BJ (cell line): ENCODE results near the gene NTSR1. TPM values are rescaled to one million over a fixed set of nuclear protein-coding genes. Genes with fewer than 3 reads are reported as not detected.

ENCODE experiments used
- CTCF ChIA-PET: fragments of 350-600 bp; formaldehyde crosslinking; extraction: SDS; loops from one replicate; lab custom pipeline; 2021; ENCODE audit warnings: antibody characterized with exemption, inconsistent platforms; lab: Yijun Ruan, JAX
- POLR2A ChIA-PET: fragments of 300-600 bp; sonication (Branson Sonifier 250); formaldehyde crosslinking; extraction: SDS; loops from one replicate; lab custom pipeline; 2021; ENCODE audit warnings: antibody characterized with exemption; lab: Charles Lee
- DNase-seq: peaks from one replicate; pipeline ENCODE4 v3.0.0-alpha.2; 2011; ENCODE audit warnings: low read depth
- H3K27me3 ChIP-seq: 2 replicates; pipeline ENCODE4 v1.6.0; 2011; ENCODE audit warnings: low read length; ENCODE audit not compliant: control insufficient read depth, insufficient read depth
- H3K36me3 ChIP-seq: 2 replicates; pipeline ENCODE4 v1.5.1; 2011; ENCODE audit warnings: low read length; ENCODE audit not compliant: control insufficient read depth, insufficient read depth
- H3K4me3 ChIP-seq: 2 replicates; pipeline ENCODE4 v1.5.1; 2011; ENCODE audit warnings: low read depth, mild to moderate bottlenecking, control low read depth, low read length
- polyA plus RNA-seq: library from polyadenylated mRNA; depleted of rRNA; stranded (reverse); fragments of >200 nt; gene quantifications from 2 replicates; pipeline ENCODE4 v1.2.3, GENCODE V29; 2011
- TF ChIP-seq, protein P1 (sequence below): IDR thresholded peaks from 2 replicates; pipeline ENCODE4 v1.5.1; 2011; ENCODE audit warnings: low read depth, mild to moderate bottlenecking, control low read depth, inconsistent platforms, low read length, moderate library complexity; ENCODE audit not compliant: insufficient read depth

NTSR1 gene
- polyA plus RNA-seq, 1 experiment: 0.05 TPM

DNA sequence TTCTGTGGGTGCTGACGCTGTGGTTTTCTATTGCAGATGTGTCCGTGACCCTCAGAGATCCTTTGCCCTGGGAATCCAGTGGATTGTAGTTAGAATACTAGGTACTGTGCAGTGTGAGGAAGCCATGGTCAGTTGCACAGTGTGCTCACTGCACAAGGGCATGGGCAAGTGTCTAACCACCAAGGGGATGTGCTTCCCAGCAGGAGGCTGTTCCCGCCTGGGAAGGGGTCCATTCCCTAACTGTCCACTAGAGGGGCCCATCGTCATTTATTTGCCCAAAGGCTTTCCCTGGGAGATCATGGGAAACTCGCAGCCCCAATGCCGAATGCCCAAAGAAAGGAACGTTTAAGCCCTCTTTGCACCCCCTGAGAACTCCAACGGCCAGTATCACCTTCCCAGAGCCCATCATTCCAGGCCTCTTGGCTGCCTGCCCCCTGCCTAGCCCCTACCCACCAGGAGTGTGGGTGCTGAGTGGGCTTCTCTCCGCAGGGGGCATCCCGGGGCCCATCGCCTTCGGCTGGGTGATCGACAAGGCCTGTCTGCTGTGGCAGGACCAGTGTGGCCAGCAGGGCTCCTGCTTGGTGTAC, 40.1 kb upstream of the NTSR1 start:
- TF ChIP-seq, protein P1, sequence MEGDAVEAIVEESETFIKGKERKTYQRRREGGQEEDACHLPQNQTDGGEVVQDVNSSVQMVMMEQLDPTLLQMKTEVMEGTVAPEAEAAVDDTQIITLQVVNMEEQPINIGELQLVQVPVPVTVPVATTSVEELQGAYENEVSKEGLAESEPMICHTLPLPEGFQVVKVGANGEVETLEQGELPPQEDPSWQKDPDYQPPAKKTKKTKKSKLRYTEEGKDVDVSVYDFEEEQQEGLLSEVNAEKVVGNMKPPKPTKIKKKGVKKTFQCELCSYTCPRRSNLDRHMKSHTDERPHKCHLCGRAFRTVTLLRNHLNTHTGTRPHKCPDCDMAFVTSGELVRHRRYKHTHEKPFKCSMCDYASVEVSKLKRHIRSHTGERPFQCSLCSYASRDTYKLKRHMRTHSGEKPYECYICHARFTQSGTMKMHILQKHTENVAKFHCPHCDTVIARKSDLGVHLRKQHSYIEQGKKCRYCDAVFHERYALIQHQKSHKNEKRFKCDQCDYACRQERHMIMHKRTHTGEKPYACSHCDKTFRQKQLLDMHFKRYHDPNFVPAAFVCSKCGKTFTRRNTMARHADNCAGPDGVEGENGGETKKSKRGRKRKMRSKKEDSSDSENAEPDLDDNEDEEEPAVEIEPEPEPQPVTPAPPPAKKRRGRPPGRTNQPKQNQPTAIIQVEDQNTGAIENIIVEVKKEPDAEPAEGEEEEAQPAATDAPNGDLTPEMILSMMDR: peak; percentile 85
- Histone ChIP-seq H3K27me3 (no peaks in the 10 kb centered on the region), H3K4me3 (no peak overlapping the region), H3K36me3 (no peaks in the 10 kb centered on the region)
- POLR2A ChIA-PET: no interaction called here
- CTCF ChIA-PET: interaction anchor here (0.7 to 7.7 kb wide), 14 partner anchors 10 to 140 kb away, joined by 3 to 72 read pairs (median 4); partner anchors contain the start of gene OGFR
- no peak for DNase-seq

DNA sequence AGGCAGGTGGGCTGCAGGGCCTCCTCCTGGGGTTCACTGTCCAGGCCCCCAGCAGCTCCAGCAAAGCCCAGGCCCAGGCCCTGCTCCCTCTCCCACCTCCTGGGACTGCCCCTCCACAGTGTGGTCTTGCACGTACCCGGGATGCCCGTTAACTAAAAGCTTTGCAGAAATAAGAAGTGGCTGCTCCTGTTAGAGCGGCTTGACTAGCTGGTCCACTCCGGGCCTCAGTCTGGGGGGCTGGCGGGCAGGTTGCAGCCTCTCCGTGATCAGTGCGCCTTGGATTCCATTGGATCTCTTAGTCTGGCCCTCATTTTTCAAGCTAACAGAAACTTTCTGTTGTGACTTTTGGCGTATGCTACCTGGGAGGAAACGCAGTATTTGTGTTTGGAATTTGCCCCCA, 39.4 kb upstream of the NTSR1 start:
- H3K27me3 ChIP-seq: no peaks in the 10 kb centered on the region
- POLR2A ChIA-PET: no interaction called here
- CTCF ChIA-PET: interaction anchor here (0.8 to 7.7 kb wide), 13 partner anchors 10 to 340 kb away, joined by 3 to 72 read pairs (median 4); no protein-coding TSS in a partner anchor
- TF ChIP-seq, protein P1: no peak
- DNase-seq: no peak
- H3K4me3 ChIP-seq: no peak overlapping the region
- no peaks in the 10 kb centered on the region for H3K36me3 ChIP-seq

DNA sequence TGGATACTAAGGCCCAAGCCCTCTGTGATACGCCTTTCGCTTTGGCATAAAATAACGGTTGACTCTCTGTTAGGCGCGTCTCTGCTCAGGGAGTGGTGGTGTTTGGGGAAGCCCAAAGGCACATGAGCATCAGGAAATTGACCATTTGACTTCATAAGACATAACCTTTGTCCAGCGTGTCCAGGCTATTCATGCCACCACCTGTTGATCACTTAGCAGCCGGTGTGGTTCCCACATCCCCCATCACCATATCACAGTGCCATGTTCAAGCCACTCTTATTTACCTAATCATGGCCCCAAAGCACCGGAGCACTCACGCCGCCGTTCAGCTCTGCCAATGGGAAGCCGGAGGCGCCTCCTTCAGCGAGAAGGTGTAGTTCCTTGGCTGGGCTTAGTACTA, 38.5 kb upstream of the NTSR1 start:
- no peak for DNase-seq
- Histone ChIP-seq H3K27me3 (no peaks in the 10 kb centered on the region), H3K36me3 (no peaks in the 10 kb centered on the region), H3K4me3 (no peak overlapping the region)
- TF ChIP-seq, protein P1: no peak
- POLR2A ChIA-PET: no interaction called here
- CTCF ChIA-PET: interaction anchor here (1.1 to 7.7 kb wide), 10 partner anchors 9 to 339 kb away, joined by 3 to 72 read pairs (median 4); no protein-coding TSS in a partner anchor

DNA sequence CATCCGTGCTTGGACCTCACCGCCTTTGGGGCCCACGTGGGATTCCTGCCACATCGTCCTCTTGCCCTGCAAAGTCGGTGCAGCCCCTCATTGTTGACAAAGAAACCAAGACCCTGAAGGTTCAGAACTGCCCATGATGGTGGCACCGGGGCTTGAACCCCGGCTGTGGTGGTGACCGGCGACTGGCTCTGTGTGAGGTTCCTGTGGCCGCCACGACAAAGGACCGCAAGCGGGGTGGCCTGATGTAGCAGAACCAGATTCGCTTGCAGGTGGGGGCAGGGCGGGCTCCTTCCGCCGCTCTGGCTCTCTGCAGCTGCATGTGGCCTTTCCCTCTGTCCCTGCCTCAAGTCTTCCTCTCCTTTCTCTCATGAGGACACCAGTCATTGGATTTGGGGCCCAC, 37.6 kb upstream of the NTSR1 start:
- H3K27me3 ChIP-seq: no peaks in the 10 kb centered on the region
- TF ChIP-seq, protein P1: no peak
- DNase-seq: no peak
- CTCF ChIA-PET: interaction anchor here (1.5 kb wide), 1 partner anchor 117 kb away, joined by 4 read pairs; no protein-coding TSS in a partner anchor
- H3K36me3 ChIP-seq: no peaks in the 10 kb centered on the region
- POLR2A ChIA-PET: no interaction called here
- H3K4me3 ChIP-seq: no peak overlapping the region

DNA sequence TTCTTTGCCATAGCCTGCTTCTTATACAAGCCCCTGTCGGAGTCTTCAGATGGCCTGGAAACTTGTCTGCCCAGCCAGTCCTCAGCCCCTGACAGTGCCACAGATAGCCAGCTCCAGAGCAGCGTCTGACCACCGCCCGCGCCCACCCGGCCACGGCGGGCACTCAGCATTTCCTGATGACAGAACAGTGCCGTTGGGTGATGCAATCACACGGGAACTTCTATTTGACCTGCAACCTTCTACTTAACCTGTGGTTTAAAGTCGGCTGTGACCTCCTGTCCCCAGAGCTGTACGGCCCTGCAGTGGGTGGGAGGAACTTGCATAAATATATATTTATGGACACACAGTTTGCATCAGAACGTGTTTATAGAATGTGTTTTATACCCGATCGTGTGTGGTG, 36.9 kb upstream of the NTSR1 start:
- POLR2A ChIA-PET: no interaction called here
- CTCF ChIA-PET: interaction anchor here (1.4 kb wide), 1 partner anchor 137 kb away, joined by 5 read pairs; no protein-coding TSS in a partner anchor
- H3K36me3 ChIP-seq: no peaks in the 10 kb centered on the region
- no peak for DNase-seq
- H3K27me3 ChIP-seq: no peaks in the 10 kb centered on the region; the same call in 1 of the 2 replicates
- H3K4me3 ChIP-seq: no peak overlapping the region
- TF ChIP-seq, protein P1: no peak
